ENCODE data around the gene PAX8.
A peak's percentile ranks its signal among the peaks of the same experiment; 100 is the strongest.
"Not testable (repeated sequence)": the region's sequence is repeated elsewhere in the genome, so short reads cannot be mapped to it uniquely, and the experiment has no call there.

The PAX8 gene

DNA sequence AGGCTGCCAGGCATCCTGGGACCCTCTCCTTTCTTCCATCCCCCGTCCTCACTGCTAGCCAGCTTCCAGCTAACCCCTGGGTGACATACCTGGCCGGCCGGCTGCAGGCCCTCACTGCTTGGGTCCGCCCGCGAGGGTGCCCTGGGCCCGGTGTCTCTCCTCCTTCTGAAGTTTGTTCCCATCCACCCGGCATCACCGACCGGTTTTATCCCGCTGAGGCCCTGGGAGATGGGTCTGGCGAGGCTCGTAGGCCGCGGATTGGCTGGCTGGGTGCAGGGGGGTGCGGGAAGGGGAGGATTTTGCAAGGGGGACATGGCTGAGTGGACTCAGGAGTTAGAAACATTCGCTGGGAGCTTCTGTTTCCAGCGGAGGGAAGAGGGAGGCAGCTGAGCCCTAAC is at the start of gene PAX8:
Gene PAX8, minus strand, starts transcription at position 180 of the 398 bp plus-strand sequence. CDS start 527 bp downstream, outside the sequence.
- DNase-seq (ENCODE audit: low spot score) = no peak

DNA sequence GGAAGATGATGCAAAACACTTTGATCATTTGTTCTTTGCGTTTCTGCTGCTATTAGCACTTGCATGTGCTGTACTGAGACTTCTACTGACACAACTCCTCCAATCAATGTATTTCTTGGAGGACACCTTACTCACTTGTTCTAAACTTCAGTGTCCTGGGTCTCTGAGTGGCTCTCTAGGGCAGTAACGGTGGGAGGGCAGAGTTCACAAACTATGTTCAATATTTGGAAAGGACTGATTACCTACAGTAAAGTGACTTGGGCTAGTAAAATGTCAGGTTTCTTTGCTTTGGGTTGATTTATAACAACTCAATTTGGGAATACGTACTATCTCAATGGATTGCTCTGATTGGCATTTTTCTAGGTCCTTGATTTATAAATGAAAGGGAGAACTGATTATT is 49.3 kb upstream of the PAX8 start:
- no peak for DNase-seq (ENCODE audit: low spot score)

DNA sequence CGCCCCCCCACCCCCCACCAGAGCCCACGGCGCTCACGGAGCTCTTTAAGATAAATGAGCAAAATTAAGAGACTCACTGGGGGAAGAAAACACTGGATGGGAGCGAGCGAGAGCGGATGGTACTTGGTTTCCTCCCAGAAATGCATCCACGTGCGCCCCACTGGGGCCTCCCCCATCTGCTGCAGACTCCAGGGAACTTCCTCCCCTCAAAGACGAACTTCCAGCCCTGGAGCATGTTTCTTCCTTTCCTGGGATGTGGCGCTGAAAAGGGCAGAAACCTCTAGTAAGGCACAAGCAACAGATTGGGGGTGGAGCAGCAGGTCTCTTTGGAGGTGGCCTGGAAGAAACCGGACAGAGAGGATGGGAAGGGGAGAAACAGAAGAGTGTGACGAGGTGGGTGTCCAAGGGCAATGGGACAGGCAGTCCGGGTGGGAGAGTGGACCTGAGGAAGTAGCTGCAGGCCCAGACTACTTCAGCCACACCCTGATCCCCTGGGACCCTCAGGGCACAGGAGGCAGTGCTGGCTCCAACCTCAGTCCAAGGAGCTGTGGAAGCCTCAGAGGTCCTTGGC is 46.5 kb upstream of the PAX8 start:
- not testable (repeated sequence) for DNase-seq (ENCODE audit: low spot score)

DNA sequence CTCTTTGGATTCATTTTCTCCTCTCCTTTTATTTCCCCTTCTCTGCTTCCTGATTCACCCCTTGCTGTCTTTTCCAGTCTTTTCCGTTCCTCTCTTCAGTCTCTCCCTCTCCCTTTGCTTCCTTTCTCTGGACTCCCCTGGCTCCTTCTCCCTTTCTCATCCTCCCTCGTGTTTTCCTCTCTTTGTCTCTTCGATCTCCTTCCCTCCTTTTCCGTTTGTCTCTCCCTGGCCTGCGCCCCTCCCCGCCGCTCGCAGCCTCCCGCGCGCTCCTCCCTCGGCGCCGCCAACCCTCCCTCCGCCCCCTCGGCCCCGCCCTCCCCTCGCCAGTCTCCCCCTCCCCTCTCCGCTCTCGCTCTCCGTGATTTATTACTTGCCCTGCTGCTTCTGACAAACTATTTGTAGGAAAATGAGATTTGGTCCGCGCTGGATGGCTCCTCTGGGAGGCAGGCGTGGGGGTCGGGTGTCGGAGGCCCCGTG is 46.0 kb upstream of the PAX8 start:
- peak; percentile 91 for DNase-seq (ENCODE audit: low spot score)

DNA sequence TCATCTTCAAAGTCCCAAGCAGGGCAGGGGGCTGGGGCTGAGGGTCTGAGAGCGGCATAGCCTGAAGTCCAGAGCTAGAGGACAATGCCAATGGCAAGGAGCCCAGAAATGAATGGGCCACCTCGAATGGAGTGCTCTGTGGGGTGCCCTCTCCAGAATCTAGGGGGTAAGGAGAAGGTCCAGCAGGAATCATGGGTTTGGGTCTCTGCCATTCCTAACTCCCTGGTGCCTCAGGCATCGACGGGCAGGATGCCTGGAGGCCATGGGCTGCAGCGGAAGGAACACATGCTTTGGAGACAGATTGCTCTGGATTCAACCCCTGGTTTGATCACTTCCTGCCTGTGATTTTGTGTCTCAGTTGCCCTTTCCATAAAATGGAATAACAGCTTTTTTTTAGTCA is 44.4 kb upstream of the PAX8 start:
- not testable (repeated sequence) for DNase-seq (ENCODE audit: low spot score)

DNA sequence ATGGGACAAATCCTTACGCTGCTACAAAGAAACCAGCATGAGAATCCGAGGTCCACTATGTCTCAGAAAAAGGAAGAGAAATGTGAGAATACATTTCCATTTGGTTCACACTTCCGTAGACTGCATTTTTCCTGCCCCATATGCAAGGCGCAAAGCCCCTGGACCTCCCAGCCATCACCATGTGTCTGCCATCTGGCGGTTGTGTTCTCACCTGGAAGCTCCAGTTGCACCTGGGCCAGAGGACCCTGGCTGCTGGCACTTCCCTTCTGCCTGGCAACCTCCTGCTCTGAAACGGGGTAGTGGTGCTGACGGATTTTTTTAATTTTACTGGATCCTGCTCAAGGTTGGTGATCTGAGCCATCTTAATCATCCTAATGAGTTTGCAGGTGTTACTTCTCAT is 41.4 kb upstream of the PAX8 start:
- DNase-seq (ENCODE audit: low spot score) = not testable (repeated sequence)

DNA sequence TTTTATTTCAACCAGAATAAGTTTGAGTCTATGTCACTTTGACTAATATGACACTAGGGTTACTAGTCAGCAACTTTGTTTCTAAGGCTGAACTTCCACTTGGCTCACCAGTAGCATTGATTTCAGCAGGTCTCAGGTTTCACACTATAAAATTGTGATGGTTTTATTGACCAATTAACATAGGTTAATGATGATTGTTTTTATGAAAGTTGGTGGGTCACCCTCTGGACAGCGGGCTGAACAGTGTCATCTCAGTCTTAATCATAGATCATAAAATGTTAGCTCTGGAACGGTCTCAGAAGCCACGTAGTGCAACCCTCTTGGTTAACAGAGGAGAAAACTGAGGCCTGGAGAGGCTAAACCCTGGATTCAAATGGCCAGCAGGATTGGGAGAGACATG is 40.2 kb upstream of the PAX8 start:
- DNase-seq (ENCODE audit: low spot score) = not testable (repeated sequence)

DNA sequence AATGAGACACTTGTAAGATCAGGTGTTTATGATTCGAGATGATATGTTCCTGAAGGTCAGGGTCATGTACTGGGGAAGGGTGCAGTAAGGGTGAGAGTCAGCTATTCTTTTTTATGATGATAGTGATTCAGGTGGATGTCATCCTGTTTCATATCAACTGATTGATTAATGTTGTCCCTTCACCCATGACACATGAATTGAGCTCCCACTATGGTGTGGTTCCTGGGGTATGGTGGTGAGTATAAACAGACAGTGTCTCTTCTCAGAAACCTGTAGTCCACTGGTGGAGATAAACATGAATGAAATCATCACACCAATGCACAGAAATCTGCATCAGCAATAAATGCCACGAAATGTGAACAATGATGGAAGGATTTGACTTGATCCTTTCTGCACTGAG is 37.4 kb upstream of the PAX8 start:
- DNase-seq (ENCODE audit: low spot score) = no peak

DNA sequence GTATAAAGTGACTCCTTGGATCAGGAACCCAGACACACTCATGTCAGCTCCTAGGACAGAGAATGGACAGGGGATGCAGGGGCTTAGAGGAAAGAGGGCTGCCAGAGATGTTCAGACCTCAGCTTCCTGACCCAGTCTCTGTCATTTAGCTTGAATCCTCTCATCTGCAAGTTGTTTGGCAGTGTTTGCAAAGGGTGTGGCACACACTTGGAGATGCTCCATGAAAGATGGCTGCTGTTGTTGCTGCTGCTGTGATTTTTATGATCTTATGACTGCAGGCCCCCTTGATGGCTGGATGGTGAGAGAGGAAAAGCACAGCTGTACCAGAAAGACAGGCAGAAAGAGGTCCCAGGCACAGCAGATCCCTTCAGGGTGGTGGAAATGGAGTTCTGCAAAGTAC is 35.9 kb upstream of the PAX8 start:
- not testable (repeated sequence) for DNase-seq (ENCODE audit: low spot score)

DNA sequence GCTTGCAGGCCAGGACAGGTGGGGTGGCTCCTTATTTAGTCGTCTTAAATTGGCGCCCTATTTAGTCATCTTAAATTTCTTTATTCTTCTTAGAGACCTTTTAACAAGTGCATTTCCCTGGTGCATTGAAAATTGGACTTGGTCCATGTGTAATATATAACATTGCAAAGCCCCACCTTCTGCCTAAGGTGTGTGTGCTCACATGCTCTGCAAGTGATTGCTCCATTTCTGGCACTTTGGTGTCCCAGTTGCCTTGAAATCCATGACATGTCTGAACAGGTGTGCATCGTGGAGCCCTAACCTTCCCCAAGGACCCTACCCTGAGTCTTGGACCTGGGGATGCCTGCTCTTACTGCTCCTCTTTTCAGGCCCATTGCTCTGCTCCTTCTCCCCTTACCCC is 35.5 kb upstream of the PAX8 start:
- not testable (repeated sequence) for DNase-seq (ENCODE audit: low spot score)

DNA sequence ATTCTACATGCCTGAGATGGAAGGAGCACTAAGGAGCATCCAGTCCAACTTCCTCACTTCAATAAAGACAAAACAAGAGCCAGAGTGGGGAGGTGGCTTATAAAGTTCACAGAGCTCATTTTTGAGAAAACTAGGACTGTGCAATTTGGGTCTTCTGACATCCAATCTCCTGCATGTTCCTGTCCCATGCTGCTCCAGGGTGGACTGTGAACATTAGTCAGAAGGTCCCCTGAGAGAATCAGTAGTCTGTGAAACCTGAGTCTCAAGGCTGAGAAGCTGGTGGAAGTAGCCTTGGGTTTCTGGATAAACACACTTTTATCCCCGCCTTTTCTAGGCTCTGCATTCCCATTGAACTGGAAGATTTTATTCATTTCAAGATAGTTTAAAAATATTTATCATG is 33.1 kb upstream of the PAX8 start:
- not testable (repeated sequence) for DNase-seq (ENCODE audit: low spot score)

DNA sequence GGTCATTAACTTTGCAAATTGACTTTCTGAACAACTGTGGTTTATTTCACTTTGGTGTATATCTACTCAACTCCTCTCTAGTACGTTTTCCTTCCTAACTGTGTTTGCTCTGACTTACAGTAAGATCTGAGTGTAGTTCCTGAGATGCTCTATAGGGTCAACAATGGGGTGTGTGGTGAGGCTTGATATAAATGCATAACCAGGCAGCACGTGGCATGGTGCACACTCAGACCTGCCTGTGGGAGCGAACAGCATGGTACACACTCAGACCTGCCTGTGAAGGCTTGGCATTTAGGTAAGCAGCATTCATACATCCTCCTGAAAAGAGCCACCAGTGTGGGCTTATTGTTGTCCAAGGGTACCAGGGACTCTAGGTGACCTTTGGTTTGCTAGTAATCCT is 32.5 kb upstream of the PAX8 start:
- DNase-seq (ENCODE audit: low spot score) = not testable (repeated sequence)

DNA sequence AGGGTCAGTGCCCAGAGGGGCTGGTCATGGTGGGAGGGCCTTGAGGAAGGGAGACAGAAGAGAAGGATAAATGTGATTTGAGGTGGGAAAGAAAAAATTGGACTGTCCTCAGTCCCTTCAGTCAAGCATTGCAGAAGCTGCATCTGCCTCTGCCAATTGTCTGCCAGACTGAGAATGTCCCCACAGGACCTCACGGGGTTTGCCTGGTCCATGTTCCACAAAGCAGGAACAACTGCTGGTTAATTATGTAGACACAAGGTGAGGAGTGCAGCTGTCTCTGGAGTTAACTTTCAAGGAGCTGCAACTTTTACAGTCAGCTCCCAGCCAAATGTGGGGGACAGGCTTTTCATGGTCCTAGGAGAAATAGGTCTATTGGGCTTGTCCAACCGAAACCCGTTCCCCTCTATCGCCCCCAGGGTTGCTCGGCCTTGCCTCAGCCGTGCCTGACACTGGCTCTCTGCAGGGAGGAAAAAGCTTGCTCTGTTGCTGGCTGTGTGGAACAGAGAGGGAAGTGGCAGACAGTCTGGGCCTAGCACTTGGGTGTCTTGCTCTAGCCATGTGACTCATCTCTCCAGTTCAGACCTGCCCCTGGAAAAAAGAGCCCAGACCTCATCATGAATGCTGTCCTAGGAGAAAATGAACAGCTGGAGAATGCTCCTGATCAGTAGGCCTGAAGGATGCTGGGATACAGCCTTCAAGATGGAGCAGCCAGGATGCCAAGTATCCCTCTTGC is 31.1 kb upstream of the PAX8 start:
- DNase-seq (ENCODE audit: low spot score) = peak; percentile 25

DNA sequence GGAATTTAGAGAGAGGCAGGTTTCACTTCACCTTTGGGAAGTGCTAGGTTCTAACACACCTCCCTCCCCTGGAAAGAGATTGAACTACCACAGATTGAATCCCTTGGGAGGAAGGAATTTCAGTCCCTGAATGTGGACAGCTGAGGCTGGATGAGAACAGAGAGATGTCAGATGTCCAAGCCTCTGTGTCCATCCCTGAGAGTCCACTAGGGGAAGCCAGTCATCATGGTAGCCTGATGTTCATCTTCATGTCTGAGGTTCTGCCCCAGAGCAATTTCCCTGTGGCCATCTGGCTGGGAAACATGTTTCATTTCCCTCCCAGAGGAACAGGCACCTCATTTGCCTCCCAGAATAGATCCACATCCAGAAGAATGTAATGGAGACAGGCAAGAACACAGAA is 30.1 kb upstream of the PAX8 start:
- not testable (repeated sequence) for DNase-seq (ENCODE audit: low spot score)

DNA sequence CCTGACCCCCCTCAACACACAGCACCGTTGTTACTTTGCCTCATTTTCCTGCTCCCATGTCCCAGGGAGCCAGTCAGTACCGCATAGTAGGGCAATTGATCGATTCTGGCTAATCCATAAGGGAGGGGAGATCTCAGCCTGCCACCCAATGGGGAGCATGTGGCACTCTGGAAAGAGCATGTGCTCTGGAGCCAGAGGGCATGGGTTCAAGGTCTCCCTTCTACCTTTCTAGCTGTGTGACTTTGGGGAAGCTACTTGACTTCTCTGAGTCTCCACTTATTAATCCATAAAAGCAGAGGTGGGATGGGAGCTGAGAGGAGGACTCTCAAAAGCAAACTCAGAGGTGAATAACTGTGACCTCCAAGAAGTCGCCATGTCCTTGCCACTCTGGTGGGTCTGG is 27.5 kb upstream of the PAX8 start:
- not testable (repeated sequence) for DNase-seq (ENCODE audit: low spot score)

DNA sequence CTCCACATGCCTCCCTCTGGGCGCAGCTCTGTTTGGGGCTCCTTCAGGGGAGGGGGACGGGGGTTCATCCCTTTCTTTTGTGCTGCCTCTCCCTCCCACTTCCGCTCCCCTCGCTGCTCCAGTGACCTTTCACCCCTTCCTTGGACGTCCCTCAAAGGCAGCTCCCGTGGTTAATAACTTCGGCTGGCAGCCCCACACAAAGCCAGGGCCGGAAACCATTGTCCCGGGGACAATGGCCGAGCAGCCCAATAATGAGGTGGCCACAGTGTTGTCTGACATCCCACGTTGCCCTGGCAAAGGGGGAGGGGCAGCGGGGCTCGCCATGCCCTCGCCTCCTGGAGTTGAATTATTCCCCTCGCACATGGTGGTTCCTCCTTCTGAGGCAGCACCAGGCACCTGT is 27.0 kb upstream of the PAX8 start:
- not testable (repeated sequence) for DNase-seq (ENCODE audit: low spot score)

DNA sequence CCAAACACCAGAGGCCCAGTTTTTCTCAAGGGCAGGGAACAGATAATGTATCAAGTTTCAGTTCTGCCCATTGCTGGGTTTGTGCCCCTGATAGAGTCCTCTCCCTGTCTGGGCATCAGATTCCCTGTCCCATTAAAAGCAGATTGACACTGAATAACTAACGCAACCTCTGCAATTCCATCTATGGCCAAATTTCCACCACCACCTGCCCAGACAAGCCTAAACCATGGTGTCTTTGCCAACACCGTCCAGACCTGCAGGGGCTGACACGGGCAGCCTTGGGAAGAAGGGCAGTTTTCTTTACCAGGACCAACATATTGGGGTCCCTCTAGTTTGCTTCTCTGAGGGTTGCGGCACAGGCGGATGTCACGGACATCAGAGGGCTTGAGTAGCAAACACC is 26.4 kb upstream of the PAX8 start:
- no peak for DNase-seq (ENCODE audit: low spot score)

DNA sequence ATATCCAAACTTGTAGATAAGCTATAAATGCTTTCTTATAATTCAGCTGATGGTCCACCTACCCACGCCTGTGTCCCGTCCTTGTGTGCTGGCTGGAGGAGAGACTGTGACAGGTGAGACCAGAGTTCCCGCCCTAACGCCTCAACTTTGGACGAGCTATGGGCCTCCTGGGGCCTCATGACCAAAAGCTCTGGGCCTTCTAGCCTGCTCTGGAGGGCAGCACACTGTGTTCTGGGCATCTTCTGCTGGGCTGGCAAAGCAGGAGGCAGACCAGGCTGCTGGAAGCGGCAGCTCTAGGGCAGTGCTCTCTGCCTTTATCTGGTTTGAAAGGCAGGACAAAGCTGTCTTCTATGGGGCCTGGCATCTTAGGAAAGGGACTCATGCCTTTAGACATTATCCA is 26.0 kb upstream of the PAX8 start:
- DNase-seq (ENCODE audit: low spot score) = no peak

DNA sequence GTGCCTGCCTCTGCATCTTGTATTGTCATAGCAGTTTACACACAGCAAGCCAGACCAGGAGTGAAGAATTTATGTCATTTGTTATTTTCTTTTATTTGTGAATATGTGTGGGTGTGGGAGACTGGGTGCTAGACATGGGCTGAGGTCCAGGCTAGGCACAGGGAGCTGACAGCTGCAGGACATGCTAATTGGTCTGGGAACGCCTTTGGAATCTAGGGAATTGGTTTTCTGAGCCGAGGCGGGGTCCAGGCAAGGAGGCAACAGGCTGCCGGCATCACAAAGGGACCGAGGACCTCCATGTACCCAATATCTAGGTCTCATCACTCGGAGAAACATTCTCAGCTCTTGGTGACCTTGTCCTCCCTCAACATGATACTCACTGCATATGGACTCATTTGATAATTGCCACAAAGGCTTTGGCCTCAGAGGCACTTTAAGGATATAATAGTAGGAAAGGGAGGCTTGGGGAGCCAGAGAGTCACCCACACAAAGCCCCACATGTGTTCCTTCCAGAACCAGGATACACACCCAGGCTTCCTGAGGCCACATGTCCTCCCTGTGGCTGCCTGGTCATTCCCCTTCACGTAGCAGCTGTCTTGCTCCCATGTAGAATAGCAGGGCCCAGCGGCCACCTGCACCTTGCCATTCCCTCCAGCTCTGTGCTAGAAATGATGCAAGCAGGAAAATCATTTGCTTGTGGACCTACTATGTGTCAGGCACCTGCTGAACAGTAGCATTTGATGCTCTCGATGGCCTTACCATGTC is 23.7 kb upstream of the PAX8 start:
- not testable (repeated sequence) for DNase-seq (ENCODE audit: low spot score)

DNA sequence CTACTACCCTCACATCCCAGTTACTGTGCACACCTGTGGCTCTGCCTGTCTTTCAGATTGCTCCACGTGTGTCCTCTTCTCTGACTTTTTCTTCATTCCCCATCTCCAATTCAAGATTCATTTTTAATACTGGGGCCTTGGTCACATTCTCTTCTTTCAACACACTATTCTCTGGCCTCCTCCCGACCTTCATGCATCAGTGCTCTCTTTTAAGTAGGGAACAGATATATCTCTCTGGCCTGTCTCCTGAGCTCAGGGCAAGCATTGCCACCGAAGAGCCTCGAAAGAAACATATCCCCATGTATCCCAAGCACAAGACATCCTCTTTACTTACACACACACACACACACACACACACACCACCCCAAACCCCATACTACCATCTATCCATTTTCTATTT is 21.6 kb upstream of the PAX8 start:
- DNase-seq (ENCODE audit: low spot score) = no peak

DNA sequence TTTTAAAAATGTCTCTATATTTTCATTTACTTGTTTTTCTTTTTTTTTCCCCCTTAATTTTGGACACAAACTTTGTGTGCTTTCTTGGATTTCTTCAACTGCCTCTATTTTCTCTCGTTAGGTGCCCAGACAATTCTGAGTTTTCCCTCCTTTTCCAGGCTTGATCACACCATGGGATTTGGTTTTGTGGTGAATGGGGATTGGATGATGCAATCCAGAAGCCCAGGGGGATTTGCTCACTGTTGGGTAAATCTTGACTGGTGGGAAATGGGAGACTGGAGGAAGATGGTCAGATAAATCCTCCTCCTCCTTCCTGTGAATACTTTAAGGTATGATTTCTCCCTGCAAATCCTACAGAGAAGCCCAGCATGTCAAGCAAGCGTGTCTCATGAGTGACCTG is 19.5 kb upstream of the PAX8 start:
- no peak for DNase-seq (ENCODE audit: low spot score)

DNA sequence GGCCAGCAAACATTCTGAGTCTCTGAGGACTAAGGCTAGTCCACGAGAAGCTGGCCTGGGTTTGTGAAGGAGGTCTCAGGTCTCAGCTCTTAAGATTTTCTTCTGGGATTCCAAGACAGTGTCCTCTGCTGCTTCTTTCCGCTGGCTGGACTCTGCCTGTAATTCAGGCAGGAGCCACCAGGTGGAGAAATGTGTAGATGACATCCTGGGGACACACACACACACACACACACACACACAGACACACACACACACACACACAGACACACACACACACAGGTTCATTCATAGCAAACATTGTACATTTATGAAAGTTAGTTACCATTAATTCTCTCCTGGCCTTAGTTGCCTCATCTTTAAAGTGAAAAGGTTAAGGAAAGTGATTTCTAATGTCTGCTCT is 18.9 kb upstream of the PAX8 start:
- not testable (repeated sequence) for DNase-seq (ENCODE audit: low spot score)

DNA sequence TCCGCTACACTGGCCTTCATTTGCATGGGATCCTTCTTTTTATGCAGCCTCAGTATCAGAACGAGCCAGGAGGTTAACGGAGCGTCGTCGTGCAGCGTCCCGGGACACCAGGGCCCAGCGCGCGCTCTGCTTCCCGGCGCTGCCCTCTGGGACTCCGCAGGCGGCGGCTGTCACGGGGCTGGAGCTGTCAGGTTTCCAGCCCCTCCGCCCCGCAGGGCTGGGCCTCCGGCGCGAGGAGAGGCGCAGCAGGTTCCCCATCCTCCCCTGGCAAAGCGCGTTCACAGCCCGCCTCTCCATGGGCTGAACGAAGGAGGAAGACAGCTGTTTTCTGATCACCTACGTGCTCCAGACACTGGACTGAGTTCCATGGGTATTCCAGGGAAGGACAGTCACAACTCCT is 12.5 kb upstream of the PAX8 start:
- no peak for DNase-seq (ENCODE audit: low spot score)

Data from AG20443 (cell line).